ENCODE results near the gene IGSF10.

Gene IGSF10

DNA sequence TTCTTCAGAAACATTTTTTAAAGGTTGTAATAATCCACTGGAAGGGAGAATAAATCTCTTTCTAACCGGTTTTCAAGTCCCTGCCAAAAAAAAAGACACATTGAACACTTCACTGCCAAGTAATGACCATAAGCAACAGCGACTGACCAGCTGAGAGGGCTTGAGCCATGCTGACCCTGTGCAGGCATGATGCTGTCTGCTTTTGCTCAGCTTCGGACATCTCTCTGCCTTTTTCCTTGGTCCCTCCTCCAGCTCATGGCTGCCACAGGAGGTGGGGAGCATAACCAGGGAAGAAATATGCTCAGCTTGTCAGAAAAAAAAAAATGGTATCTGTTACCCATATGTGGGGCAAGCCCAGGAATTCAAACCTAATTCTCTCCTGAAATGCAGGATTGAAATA, 1.5 kb downstream of the IGSF10 start:
- DNase-seq: no peak

DNA sequence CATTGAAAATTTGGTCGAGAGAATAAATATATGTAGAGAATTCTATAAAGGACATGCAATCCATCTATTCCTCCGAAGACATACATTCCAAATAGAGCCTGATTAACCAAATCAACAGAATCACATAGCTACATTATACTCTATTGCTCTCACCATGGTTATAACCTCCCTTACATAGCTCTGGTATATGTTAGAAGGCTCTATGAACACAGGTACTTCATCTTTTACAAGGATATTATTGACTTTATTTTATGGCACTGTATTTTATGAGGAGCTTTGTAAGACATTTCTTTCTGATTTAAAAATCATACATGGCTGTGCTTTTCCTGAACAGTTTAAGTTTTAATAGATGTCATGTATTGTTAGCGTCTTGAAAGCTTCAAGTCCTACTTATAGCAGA, 4.8 kb downstream of the IGSF10 start:
- no peak for DNase-seq

DNA sequence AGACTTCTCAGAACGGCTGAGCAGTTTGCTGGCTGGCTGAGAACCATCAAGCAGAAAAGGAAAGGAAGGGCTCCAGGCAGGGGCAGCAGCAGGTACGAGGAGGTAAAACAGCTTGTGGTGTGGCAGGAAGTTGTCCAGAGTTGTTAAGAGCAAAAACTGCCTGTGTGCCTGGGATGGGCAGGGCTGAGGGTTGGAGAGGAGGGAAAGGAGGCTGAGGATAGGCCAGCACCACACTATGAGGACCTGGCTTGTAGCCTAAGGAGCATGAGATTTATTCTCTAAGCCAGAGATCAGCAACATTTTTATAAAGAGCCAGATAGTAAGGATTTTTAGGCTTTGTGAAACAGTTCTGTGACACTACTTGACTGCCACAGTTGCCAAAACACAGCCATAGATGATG, 8.0 kb downstream of the IGSF10 start:
- no peak for DNase-seq

DNA sequence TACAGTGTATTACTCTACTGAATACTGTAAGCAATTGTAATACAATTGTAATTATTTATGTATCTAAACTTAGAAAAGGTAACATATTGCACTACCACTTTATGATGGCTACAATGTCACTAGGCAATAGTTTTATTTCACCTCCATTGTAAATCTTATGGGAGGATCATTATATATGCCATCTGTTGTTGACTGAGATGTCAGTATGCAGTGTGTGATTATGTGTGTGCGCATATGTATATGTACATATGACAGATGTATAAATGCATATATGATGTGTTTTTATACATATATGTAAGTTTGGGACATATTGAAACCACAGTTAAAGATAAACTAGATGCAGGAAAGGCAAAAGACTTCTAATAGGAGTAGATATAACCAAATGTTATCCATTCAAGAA, 8.5 kb downstream of the IGSF10 start:
- DNase-seq: no peak

DNA sequence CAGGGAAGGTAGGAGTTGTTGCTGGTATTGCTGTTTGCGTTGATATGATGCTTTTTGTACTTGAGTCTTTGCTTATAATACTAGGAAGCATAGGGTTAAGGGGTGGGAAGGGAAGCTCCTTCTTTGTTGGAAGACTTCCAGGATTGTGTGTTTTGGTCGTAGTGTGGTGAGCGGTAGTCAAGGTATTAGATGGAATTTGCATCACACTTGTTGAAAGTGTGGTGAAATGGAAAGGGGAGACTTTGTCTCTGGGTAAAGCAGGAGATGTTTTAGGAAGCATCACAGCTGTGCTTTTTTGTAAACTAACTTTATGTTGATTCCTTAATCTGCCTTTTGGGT, 14.9 kb downstream of the IGSF10 start:
- no peak for DNase-seq

DNA sequence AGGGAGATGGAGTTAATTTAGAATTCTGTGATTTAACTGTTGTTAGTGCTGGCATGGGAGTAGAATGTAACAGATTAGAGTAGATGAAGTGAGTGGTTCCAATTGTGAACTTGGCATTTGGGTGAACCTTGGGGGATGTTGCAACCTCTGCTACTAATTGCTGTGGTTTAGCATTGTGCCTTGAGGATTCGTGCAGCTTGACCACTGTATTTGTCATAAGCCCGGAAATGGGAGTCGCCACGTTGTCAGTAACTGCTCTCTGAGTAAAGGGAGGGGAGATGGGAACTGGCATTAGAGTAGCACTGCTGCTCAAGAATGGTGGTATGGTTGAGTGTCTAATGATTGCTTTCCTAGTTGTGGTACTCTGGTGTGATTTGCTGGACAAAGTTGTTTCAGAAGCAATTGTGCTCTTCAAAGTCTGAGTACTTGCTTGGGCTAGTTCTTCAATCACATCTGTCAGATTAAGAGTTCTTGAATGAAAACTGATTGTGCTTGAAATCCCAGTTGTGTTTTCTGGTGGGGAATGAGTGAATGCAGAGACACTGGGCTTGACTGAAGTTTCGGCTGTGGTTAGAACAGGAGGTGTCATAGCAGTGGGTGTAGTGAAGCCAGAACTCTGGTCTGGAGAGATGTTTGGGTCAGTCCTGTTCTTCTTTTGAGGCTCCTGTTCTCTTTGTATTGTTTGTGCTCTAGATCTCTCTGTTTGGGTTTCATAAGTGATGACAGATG, 15.4 kb downstream of the IGSF10 start:
- DNase-seq: no peak

DNA sequence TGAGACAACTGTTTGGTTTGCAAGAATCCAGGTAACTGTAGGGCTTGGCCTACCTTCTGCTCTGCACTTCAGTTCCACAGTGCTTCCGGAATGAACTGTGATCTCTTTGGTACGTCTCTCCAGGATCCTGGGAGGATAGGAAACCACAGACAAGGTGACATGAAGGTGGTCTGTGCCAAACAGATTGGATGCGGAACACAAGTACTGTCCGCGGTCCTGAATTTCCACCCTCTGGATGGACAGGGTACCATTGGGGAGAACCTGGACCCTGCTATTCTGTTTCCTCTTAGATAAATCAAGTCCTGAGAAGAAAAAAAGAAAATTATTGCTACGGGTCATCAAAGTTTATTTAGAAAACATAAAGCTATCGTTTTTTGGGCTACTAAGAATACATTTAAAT, 17.3 kb downstream of the IGSF10 start:
- DNase-seq: no peak

DNA sequence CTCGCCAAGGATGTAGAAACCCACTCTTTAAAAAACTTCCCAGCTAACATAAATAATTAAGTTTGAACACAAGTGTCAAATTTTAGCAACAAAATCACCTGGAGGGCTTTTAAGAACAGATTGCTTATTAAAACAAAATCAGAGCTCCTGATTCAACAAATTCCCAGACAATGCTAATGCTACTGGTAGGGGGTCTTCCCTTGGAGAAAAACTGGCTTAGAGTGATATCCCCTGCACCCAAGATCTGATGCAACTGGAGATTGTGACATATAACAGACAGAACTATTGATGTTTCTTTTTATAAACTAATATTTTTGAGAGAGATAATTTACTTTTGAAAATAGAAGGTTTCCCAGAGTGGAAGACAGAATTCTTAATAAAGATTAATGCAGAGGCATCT, 19.9 kb downstream of the IGSF10 start:
- DNase-seq: no peak

DNA sequence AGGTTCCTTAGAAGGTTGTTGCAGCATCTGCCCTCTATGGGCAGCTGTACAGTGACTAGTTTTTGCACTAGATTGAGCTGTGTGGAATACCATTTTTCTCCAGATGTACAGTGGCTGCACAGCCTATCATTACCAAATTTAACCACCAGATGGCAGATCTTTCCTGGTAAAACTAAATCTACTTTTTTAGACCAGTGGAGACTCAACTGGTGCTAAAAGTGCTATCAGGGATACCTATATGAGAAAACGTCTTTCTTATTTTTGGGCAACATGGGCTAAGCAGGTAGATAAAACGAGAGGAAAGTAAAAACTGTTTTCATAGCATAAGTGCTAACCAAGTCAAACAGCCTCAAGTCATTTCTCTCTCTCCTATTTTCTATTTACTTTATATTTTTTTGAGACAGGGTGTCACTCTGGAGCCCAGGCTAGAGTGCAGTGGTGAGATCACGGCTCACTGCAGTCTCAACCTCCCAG, 21.2 kb downstream of the IGSF10 start:
- no peak for DNase-seq

DNA sequence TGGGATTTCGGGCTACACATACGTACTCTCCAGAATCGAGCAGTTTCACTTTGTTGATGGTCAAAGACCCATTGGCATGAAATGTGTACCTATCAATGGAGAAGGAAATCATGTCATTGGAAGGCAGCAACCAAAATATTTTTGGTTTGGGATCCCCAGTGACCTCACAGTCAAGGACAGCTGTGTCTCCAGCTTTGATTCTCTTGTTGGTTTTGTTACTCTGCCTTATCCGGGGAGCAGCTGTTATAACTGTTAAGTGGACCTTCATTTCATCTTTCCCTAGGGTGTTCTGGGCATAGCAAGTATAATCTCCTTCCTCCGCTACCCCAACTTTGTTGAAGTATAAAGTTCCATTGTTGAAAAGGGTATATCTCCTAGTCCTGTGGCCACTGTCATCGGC, 23.0 kb downstream of the IGSF10 start:
- no peak for DNase-seq

DNA sequence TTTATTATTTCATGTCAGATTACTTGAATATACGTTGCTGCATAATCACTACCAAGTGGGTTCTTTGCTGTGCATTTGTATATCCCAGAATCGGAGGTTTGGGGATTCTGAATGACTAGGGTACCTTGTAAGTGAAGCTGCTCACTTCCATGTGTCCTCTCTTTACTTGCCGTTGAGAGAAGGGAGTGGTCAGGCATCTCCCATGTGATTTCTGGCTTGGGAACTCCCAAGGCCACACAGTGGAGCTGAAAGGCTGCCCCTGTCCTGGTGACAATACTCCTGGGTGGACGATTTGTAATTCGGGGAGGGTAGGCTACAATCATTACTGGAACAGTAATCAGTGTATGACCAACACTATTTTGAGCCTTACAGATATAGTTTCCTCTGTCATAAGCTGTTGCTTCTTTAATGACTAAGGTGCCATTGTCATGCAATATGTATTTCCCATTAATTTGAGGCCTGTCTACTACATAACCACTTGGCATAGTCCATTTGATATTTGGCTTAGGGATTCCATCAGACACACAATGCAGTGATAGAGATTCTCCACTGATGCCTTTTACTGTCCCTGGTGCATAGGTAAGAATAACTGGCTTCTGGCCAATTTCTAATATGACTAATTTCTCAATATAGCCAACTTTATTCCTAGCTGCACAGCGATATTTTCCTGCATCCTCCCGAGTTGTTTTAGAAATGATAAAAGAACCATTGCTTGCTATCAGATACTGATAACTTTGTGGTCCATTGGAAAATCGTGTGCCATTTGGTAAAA, 24.0 kb downstream of the IGSF10 start:
- DNase-seq: no peak

DNA sequence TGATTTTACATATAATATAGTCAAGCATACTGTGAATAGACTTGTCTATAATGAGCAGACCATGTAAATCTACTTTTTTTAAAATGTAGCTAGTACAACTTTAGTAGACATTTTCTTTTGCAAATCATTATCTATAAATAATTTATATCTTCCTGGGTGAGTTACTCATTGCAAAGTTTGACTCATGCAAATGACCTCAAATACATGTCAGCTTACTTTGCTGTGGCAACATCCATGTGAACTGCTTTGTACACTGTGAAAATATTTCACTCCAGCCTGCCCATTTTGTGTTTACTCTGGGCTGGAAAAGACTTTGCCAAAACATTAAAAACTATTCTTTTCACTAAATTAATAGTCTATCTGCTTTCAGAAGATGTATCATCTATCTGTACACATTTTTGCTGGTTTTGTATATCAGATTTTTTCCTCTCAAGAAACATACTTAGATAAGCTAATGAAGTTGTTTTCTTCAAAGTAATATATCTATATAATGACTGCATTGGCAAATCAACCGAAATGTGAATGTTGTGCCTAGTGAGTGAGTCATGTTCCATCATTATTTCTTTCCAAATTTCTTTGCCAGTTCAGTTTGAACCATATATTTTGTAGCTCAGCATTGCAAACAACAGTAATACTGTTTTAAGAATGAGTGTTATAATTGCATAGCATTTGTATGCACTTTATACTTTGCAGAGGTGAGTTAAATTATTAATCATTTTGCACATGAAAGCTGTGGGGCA, 26.5 kb downstream of the IGSF10 start:
- DNase-seq: no peak

DNA sequence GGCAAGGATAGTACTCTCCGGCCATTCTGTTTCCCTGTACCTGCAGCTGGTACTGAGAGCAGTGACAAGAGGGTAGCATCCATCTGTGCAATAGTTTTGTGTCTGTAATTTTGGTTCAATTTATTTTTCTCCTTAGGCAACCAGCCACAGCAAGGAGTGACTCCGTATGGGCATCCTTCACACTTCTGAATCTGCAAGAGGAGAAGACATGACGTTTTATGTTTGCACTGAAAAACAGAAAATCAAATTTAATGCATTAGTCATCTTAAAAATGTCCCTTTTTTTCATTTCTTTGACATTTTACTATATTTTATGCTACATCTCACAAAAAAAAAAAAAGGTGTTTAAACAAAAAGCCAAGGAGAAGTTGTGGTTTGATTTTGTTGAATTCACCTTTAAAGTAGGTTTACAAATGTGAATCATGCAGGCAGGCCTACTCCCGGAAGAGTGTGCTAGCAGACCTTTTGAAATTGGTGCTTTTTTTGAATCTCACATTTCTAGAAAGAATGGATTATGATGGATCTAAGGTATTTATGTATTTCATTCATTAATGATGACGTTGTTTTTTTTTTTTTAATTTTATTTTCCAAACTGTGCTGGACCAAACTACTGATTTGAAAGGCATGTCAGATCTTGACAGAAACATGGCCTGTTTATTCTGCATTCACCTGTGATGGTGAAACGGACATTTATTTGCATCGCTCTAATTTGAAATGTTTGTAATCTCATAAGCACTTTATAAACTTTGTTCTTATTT, 28.1 kb downstream of the IGSF10 start:
- DNase-seq: no peak

DNA sequence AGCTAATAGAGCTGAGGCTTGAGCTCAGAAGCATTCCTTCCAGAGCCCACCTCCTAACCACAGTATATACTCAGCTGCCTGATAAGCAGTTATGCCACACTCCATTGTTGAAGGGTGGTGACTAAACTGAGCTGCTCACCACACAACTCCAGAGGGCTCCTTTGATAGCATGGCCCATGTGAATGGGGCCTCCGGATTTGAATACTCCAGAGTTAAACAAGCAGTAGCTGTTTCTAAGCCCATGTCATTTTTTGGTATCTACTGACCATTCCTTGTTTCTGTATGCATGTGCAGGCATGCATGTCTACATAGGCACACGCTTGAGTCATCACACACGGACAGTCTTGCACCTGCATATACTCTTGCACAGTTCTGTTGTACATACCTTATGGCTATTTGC, 28.9 kb downstream of the IGSF10 start:
- DNase-seq: no peak

DNA sequence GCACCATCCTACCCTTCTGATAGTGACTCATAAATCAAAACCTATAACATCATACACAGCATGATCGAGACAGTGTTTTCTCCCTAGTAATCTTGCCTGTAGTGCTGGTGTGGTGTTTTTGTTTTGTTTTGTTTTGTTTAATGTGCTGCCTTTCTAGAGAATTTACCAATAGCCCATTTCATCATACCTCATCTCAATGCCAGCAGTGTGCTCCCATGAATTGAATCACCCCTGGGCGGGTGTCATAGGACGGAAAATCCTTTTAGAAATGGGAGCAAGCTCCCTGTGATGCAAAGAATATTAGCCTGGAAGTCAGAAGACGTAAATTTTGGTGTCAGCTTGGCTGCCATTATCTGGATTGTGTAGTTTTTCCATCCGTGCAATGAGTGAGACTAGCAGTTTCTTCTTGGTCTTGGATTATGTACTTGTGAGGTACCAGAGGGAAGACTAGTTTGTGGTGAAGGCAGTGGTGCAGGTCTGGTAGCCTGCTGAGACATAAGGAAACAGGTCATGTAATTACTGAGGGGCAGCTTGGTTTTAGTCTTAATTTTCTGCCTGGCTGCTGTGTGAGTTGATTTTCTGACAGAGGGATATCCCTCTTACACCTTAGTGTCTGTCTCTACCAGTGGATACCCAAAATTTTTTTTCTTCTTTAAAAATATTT, 29.9 kb downstream of the IGSF10 start:
- DNase-seq: no peak

DNA sequence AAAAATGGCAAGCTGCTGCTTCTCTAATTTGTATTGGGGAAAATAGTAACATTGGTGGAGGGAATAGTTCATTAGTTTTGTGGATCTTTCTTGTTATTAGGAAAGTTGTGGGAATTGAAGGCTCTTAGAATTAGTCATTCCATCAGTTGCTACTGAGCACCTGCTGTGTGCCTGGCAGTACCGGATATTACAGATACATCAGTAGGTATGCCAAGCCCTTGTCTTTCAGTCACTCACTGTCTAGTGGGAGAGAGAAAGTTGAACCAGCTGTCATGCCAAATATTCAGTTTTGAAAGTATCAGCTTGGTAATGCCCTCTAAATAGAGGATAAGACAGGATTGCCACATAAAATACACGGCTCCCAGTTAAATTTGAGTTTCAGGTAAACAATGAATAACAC, 32.5 kb downstream of the IGSF10 start:
- no peak for DNase-seq

DNA sequence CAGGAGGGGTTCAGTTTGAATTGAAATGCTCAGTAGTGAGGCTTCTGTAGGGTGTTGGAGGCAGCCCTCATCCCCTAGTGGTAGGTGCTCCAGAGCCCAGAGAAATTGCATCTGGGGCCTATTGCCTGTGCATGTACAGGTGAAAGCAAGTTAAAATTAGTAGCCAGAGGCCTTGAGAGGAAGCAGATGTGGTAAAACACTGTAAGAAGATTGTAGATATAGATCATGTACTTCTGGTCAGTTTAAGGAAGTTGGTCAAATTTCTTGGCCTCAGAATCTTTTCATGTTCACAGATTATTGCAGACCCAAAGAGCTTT, 34.6 kb downstream of the IGSF10 start:
- no peak for DNase-seq

DNA sequence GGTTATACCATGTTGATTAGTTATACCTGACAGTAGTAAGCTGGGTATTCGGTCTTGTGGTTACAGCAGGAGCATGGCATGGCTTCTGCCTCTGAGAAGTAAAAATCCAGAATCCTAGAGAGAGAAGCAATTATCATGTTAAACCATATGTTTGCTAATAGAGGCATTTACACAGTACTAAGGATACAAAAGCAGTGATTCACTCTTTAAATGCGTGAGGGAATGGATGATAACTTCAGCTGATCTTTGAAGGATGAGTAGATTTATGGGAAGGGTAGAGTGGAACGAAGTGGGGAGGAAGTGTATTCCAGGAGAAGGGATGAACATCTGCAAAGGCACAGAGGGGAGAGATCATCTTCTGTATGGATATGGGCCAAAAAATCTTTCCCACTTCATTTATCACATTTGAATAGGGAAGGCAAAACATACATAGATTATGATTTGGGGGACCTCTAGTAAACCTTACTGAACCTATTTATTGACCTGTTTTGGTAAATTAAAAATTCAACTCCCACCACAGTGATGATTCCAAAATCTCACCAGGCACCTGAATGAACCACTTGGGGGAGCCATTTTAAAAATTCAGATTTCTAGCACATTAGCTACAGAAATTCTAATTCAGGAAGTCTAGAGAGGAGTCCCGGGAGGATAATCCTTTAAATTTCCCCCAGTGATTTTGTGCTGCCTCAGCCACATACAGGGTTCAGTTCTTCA, 35.1 kb downstream of the IGSF10 start:
- DNase-seq: no peak

DNA sequence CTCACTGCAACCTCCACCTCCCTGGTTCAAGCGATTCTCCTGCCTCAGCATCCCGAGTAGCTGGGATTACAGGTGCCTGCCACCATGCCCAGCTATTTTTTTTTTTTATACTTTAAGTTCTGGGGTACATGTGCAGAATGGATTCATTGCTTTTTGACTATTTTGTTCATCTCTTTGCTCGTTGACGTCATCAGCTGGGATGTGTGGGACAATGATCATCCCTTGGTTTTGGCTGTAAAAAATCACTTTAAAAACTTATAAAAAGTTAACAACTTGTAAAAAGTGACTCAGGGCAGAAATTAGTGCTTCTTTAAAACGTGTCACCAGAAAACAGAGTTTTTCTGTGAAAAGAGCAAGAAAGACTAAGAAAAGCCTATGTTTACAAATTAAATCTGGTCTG, 37.8 kb downstream of the IGSF10 start:
- no peak for DNase-seq

DNA sequence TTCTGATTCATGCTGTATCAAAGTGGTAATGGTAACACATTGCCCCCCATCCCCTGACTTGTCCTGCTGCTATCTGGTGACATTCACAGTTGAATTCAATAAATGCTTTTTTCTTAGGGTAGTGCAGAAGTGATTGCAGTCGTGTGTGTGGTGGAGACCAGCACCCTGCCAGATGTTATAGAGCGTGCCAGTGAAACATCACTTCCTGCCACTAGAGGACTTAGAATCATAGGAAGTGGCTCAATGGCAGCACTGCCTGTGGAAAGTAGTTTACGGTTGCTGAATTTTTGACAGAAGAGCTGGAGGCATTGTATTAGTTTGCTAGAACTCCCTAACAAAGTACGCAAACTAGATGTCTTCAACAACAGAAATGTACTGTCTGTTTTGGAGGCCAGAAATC, 38.9 kb downstream of the IGSF10 start:
- no peak for DNase-seq

DNA sequence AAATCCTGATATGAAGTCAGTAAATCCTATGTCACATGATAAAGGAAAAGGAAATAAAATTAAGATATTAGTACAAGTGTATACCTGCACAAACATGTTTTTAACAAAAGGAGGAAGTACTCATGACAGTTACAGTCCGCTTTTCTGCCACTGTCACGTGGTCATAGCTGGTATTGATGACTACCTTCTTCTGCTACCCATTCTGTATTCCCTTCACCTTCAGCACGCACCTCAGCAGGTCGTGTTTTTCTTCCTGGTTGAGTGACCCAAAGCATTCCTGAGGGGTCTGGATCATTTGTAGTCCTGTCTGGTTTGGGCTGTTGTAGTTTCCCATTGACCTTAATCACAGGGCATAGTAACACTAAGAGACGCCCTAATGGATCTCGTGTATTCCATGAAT, 41.1 kb downstream of the IGSF10 start:
- no peak for DNase-seq

DNA sequence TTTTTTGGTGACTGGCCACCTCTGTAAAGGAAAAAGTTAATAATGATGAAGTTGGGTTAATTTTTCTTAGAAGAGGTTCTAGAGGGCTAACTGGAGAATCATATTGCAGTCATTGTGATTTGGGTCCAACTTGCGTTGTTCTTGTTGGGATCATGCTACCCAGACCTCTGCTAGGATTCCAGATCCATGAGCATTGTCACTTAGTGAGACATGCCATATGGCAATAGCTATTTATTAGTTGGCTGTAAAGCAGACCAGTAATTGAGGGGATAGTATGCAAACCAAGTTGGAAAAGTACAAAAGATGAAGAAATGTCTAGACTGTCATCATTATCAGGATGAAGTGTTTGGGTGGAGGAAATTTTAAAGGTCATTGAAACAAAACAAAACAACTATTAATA, 45.6 kb downstream of the IGSF10 start:
- no peak for DNase-seq

All from 8988T (cell line).